Gastrocnemius medialis (tissue), 4 donors: Measurements from ENCODE around the gene DBNDD1. TPM values are rescaled to one million over a fixed set of nuclear protein-coding genes. Genes with fewer than 3 reads are reported as not detected.

Experiments
- ATAC-seq, 2 donors: fragments of 150-250 bp; one replicate each; pipeline ENCODE4 v1.9.1; 2016
- DNase-seq, 2 donors: peaks; one replicate each; pipeline ENCODE4 v3.0.0-alpha.2; 2019
- H3K27ac ChIP-seq, 4 donors: fragments of 200-600 bp; sonication (generic); 1 replicate in 1 of 4; 2 replicates in 3 of 4; pipeline ENCODE4 v1.5.1; 2016 to 2018; ENCODE audit warnings: mild to moderate bottlenecking in 2 of 4, moderate library complexity in 1 of 4
- H3K27me3 ChIP-seq, 3 donors: fragments of 200-600 bp; sonication (generic) in 2 of 3; 1 replicate in 1 of 3; 2 replicates in 2 of 3; pipeline versions ENCODE4 v1.5.1 to v1.6.0; 2016 to 2019; ENCODE audit warnings: mild to moderate bottlenecking in 1 of 3, moderate library complexity in 1 of 3
- H3K36me3 ChIP-seq, 2 donors: fragments of 200-600 bp; sonication (generic) in 1 of 2; one replicate each; pipeline ENCODE4 v1.5.1; 2017 to 2018
- H3K4me1 ChIP-seq, 2 donors: fragments of 200-600 bp; sonication (generic) in 1 of 2; one replicate each; pipeline ENCODE4 v1.5.1; 2016 to 2017; ENCODE audit warnings: mild to moderate bottlenecking in 2 of 2
- H3K4me3 ChIP-seq, 4 donors: fragments of 200-600 bp; sonication (generic) in 3 of 4; 1 replicate in 1 of 4; 2 replicates in 3 of 4; pipeline ENCODE4 v1.5.1; 2016 to 2019; ENCODE audit warnings: mild to moderate bottlenecking in 2 of 4
- H3K9me3 ChIP-seq, 3 donors: fragments of 200-600 bp; sonication (generic) in 2 of 3; 1 replicate in 1 of 3; 2 replicates in 2 of 3; pipeline ENCODE4 v1.5.1; 2016 to 2019
- CTCF ChIP-seq, 5 experiments: fragments of 450-650 bp in 3 of 5; fragments of 200-600 bp in 2 of 5; sonication (generic) in 2 of 5; IDR thresholded peaks in 4 of 5; conservative IDR thresholded peaks in 1 of 5; 1 replicate in 4 of 5; 2 replicates in 1 of 5; pipeline ENCODE4 v1.5.1; 2016 to 2019; ENCODE audit warnings: antibody characterized with exemption in 5 of 5, mild to moderate bottlenecking in 3 of 5, moderate library complexity in 3 of 5
- POLR2A ChIP-seq, 2 donors: fragments of 450-650 bp; IDR thresholded peaks; one replicate each; pipeline ENCODE4 v1.6.1; 2017; ENCODE audit warnings: antibody characterized with exemption in 2 of 2, mild to moderate bottlenecking in 2 of 2, moderate library complexity in 2 of 2
- in situ Hi-C, 4 donors: fragments of 200-750 bp; cut with MboI; loops; one replicate each; pipeline versions ENCODE4 v1.15.0 to v1.8.0; 2017; ENCODE audit warnings: low sequenced_read_pairs in 4 of 4
- intact Hi-C: fragments of 100-400 bp; cut with DNase I; formaldehyde crosslinking; loops from one replicate; pipeline ENCODE4 v1.15.1; 2023; ENCODE audit warnings: low total_unique reads
- total RNA-seq, 4 donors: library from RNA; depleted of rRNA; stranded (reverse); fragments of >200 nt; gene quantifications; one replicate each; pipeline versions ENCODE4 v1.1.0 to v1.2.3, GENCODE V29; 2016

The DBNDD1 gene
- total RNA-seq, 4 donors from 2014 or later = 9.3 to 25.9 (median 23.7) TPM

- DNase-seq = no peak
- no peak for TF ChIP-seq POLR2A (IDR thresholded peaks at IDR 0.05)
- TF ChIP-seq CTCF (IDR thresholded peaks at IDR 0.05 in 4 of 5, conservative IDR thresholded peaks at IDR 0.05 in 1 of 5) = no peak
- Histone ChIP-seq H3K27ac (no peak overlapping the region), H3K36me3 (peaks cover 0 to 17% of the 10 kb centered on the region in 2 donors), H3K9me3 (no peaks in the 10 kb centered on the region), H3K27me3 (no peaks in the 10 kb centered on the region), H3K4me1 (no peaks in the 10 kb centered on the region), H3K4me3 (no peak overlapping the region)
- in situ Hi-C loops = no loop called here
- no peak for ATAC-seq
- intact Hi-C loops = no loop called here
These were observed 12.8 kb upstream of the DBNDD1 start for GRCh38 chr16:90031931-90032673.

- Histone ChIP-seq H3K9me3 (no peaks in the 10 kb centered on the region), H3K36me3 (peaks cover 0 to 10% of the 10 kb centered on the region in 2 donors), H3K27ac (no peak overlapping the region), H3K27me3 (no peaks in the 10 kb centered on the region), H3K4me3 (no peak overlapping the region), H3K4me1 (no peaks in the 10 kb centered on the region)
- no peak for ATAC-seq
- in situ Hi-C loops (no loop called here), intact Hi-C loops (no loop called here)
- no peak for TF ChIP-seq CTCF (IDR thresholded peaks at IDR 0.05 in 4 of 5, conservative IDR thresholded peaks at IDR 0.05 in 1 of 5)
- no peak for TF ChIP-seq POLR2A (IDR thresholded peaks at IDR 0.05)
- DNase-seq = no peak
These were observed 12.1 kb upstream of the DBNDD1 start for GRCh38 chr16:90031186-90031930.

- Histone ChIP-seq H3K36me3 (no peaks in the 10 kb centered on the region), H3K4me1 (no peaks in the 10 kb centered on the region), H3K27ac (no peak overlapping the region), H3K27me3 (no peaks in the 10 kb centered on the region), H3K9me3 (no peaks in the 10 kb centered on the region), H3K4me3 (no peak overlapping the region)
- no peak for DNase-seq
- in situ Hi-C loops = no loop called here
- ATAC-seq = no peak
- TF ChIP-seq CTCF (IDR thresholded peaks at IDR 0.05 in 4 of 5, conservative IDR thresholded peaks at IDR 0.05 in 1 of 5) (no peak), POLR2A (IDR thresholded peaks at IDR 0.05) (no peak)
- intact Hi-C loops = no loop called here
These were observed 9.7 kb upstream of the DBNDD1 start for GRCh38 chr16:90028985-90029384.

GRCh38 chr16:90027611-90028010, 8.4 kb upstream of the DBNDD1 start:
- peaks cover 5 to 8% of the 10 kb centered on the region in 2 donors for H3K4me1 ChIP-seq
- intact Hi-C loops (no loop called here), in situ Hi-C loops (no loop called here)
- H3K9me3 ChIP-seq = no peaks in the 10 kb centered on the region
- no peak for DNase-seq
- H3K4me3 ChIP-seq = no peak overlapping the region
- TF ChIP-seq CTCF (IDR thresholded peaks at IDR 0.05 in 4 of 5, conservative IDR thresholded peaks at IDR 0.05 in 1 of 5) (no peak), POLR2A (IDR thresholded peaks at IDR 0.05) (no peak)
- ATAC-seq = no peak
- H3K27ac ChIP-seq = no peak overlapping the region
- H3K27me3 ChIP-seq = no peaks in the 10 kb centered on the region
- H3K36me3 ChIP-seq = no peaks in the 10 kb centered on the region
